HepG2 (cell line): ENCODE data around the gene APC2. TPM values are rescaled to one million over a fixed set of nuclear protein-coding genes. Genes with fewer than 3 reads are reported as not detected.
A peak's percentile ranks its signal among the peaks of the same experiment; 100 is the strongest.

Experiments used
- ATAC-seq: fragments of 200-7000 bp; cut with Tn5 transposase; 3 replicates; pipeline ENCODE4 v1.9.1; 2020; ENCODE audit warnings: mild to moderate bottlenecking, moderate library complexity
- BruUV-seq: library from RNA; stranded (reverse); fragments of 400-500 nt; replicated peaks from 2 replicates; lab custom pipeline; 2021; lab: Mats Ljungman, UMichigan
- CTCF ChIA-PET: fragments of 300-600 bp; formaldehyde crosslinking; extraction: SDS; loops from one replicate; lab custom pipeline; 2021; ENCODE audit warnings: low total read pairs, inconsistent platforms, low intra/inter-chr PET ratio; lab: Yijun Ruan, JAX
- POLR2A ChIA-PET: fragments of 350-600 bp; sonication (Branson Sonifier 250); formaldehyde crosslinking; loops from one replicate; lab custom pipeline; 2020; ENCODE audit warnings: antibody characterized with exemption, inconsistent platforms; lab: Yijun Ruan, JAX
- DNase-seq: peaks from one replicate; pipeline ENCODE4 v3.0.0-alpha.2; 2015; ENCODE audit warnings: low spot score
- FAIRE-seq: peaks from 3 replicates; lab custom pipeline; 2011; peaks lifted over from hg19 to GRCh38; lab: Jason Lieb, UNC
- H2AFZ ChIP-seq: one replicate; pipeline ENCODE4 v1.6.1; 2011; ENCODE audit warnings: low read length, inconsistent platforms
- H3K27ac ChIP-seq: fragments of 300-600 bp; 3 replicates; pipeline ENCODE4 v1.8.0; 2011; ENCODE audit warnings: mixed run types, mild to moderate bottlenecking, mixed read lengths, low read length, inconsistent platforms; ENCODE audit not compliant: insufficient read depth; ENCODE audit errors: extremely low read length
- H3K27me3 ChIP-seq, 2 experiments: fragments of 200-600 bp in 1 of 2; 2 replicates in 1 of 2; 3 replicates in 1 of 2; pipeline versions ENCODE4 v1.6.0 to v1.8.0; 2011; ENCODE audit warnings: low read length in 2 of 2, mild to moderate bottlenecking in 2 of 2, moderate library complexity in 2 of 2, inconsistent platforms in 1 of 2; ENCODE audit not compliant: insufficient read depth in 2 of 2, control insufficient read depth in 1 of 2
- H3K36me3 ChIP-seq, 2 experiments: fragments of 200-600 bp in 1 of 2; replicated peaks in 1 of 2; 2 replicates in 1 of 2; 3 replicates in 1 of 2; pipeline versions ENCODE4 v1.5.1 to v1.8.0; 2011; ENCODE audit warnings: low read length in 2 of 2, inconsistent platforms in 1 of 2; ENCODE audit not compliant: insufficient read depth in 2 of 2, control insufficient read depth in 1 of 2
- H3K4me1 ChIP-seq: 2 replicates; pipeline ENCODE4 v1.5.1; 2012; ENCODE audit warnings: low read length, inconsistent platforms; ENCODE audit not compliant: insufficient read depth
- H3K4me2 ChIP-seq: 2 replicates; pipeline ENCODE4 v1.6.0; 2011; ENCODE audit warnings: low read depth, low read length, inconsistent platforms
- H3K4me3 ChIP-seq, 3 experiments: fragments of 200-600 bp in 1 of 3; sonication (generic), shearing (Covaris generic) in 1 of 3; replicated peaks in 1 of 3; 2 replicates each; pipeline ENCODE4 v1.5.1; 2011 to 2016; ENCODE audit warnings: low read length in 3 of 3, inconsistent platforms in 2 of 3, low read depth in 2 of 3, mild to moderate bottlenecking in 2 of 3, control low read depth in 1 of 3, mixed read lengths in 1 of 3; ENCODE audit not compliant: insufficient read depth in 1 of 3
- H3K79me2 ChIP-seq: one replicate; pipeline ENCODE4 v1.6.1; 2011; ENCODE audit warnings: low read length, inconsistent platforms; ENCODE audit not compliant: insufficient read depth
- H3K9ac ChIP-seq: 2 replicates; pipeline ENCODE4 v1.6.0; 2011; ENCODE audit warnings: mild to moderate bottlenecking, low read depth, low read length, inconsistent platforms; ENCODE audit not compliant: insufficient read depth
- H3K9me3 ChIP-seq: 2 replicates; pipeline ENCODE4 v1.5.1; 2012; ENCODE audit warnings: mild to moderate bottlenecking, low read length
- H4K20me1 ChIP-seq: 2 replicates; pipeline ENCODE4 v1.6.0; 2011; ENCODE audit warnings: inconsistent platforms, mild to moderate bottlenecking, low read length, moderate library complexity; ENCODE audit not compliant: insufficient read depth
- ATF5 ChIP-seq: sonication (generic); formaldehyde crosslinking; IDR thresholded peaks from 2 replicates; pipeline ENCODE4 v1.4.0; 2020; ENCODE audit warnings: mild to moderate bottlenecking, low read depth, missing genetic modification reagents
- FOXA1 ChIP-seq, 2 experiments: fragments of 450-650 bp in 1 of 2; sonication (generic) in 1 of 2; formaldehyde crosslinking in 1 of 2; IDR thresholded peaks; 2 replicates each; pipeline versions ENCODE4 v1.4.0 to v1.6.1; 2016 to 2020; ENCODE audit warnings: missing genetic modification reagents in 1 of 2
- MIER3 ChIP-seq: IDR thresholded peaks from 2 replicates; pipeline ENCODE4 v1.6.1; 2016; ENCODE audit warnings: missing compliant biosample characterization, borderline replicate concordance
- MTA3 ChIP-seq: sonication (generic); formaldehyde crosslinking; IDR thresholded peaks from 2 replicates; pipeline ENCODE4 v1.4.0; 2020; ENCODE audit warnings: missing genetic modification reagents
- RAD21 ChIP-seq: fragments of 450-650 bp; formaldehyde crosslinking; IDR thresholded peaks from 2 replicates; pipeline ENCODE4 v1.5.0; 2020; ENCODE audit warnings: mild to moderate bottlenecking
- RBM22 ChIP-seq: fragments of 200-400 bp; formaldehyde crosslinking; optimal IDR thresholded peaks from 2 replicates; pipeline ENCODE3; 2017; ENCODE audit warnings: mild to moderate bottlenecking, low read length, moderate library complexity
- SALL1 ChIP-seq: sonication (generic); formaldehyde crosslinking; IDR thresholded peaks from 2 replicates; pipeline ENCODE4 v1.8.0; 2022; ENCODE audit warnings: mild to moderate bottlenecking, missing genetic modification reagents
- ZBTB33 ChIP-seq: sonication (generic); formaldehyde crosslinking; IDR thresholded peaks from 2 replicates; pipeline ENCODE4 v1.4.0; 2020; ENCODE audit warnings: missing genetic modification reagents
- ZKSCAN1 ChIP-seq: fragments of 150-350 bp; IDR thresholded peaks from 2 replicates; pipeline ENCODE4 v1.6.1; 2014; ENCODE audit warnings: low read length
- ZNF230 ChIP-seq: sonication (generic); formaldehyde crosslinking; IDR thresholded peaks from 2 replicates; pipeline ENCODE4 v1.4.0; 2020; ENCODE audit warnings: mild to moderate bottlenecking, missing genetic modification reagents
- ZNF234 ChIP-seq: sonication (generic); formaldehyde crosslinking; conservative IDR thresholded peaks from 2 replicates; pipeline ENCODE4 v1.5.1; 2020; ENCODE audit warnings: mild to moderate bottlenecking, missing genetic modification reagents
- ZNF512 ChIP-seq: sonication (generic); formaldehyde crosslinking; IDR thresholded peaks from 2 replicates; pipeline ENCODE4 v1.4.0; 2020; ENCODE audit warnings: mild to moderate bottlenecking, missing genetic modification reagents
- ZNF589 ChIP-seq: sonication (generic); formaldehyde crosslinking; conservative IDR thresholded peaks from 2 replicates; pipeline ENCODE4 v1.8.0; 2022; ENCODE audit warnings: mild to moderate bottlenecking, moderate library complexity, missing genetic modification reagents
- ZNF644 ChIP-seq: IDR thresholded peaks from 2 replicates; pipeline ENCODE4 v1.6.1; 2016; ENCODE audit warnings: low read depth
- WGBS: methylation state at CpG from one replicate; pipeline ENCODE4 v1.1.6; 2017; ENCODE audit warnings: low lambda C conversion rate; 5-methylcytosine and 5-hydroxymethylcytosine counted together
- in situ Hi-C: cut with HindIII; loops from 2 replicates; pipeline ENCODE4 v1.10.0; 2017; ENCODE audit warnings: low pct_unique_long_range_greater_than_20kb; ENCODE audit not compliant: extremely low pct_ligation_motif_present
- intact Hi-C: fragments of 100-400 bp; cut with micrococcal nuclease; formaldehyde crosslinking; loops from one replicate; pipeline ENCODE4 v1.10.0; 2022; ENCODE audit not compliant: unreplicated experiment
- polyA plus RNA-seq, 8 experiments: library from polyadenylated mRNA; depleted of rRNA in 3 of 8; stranded (reverse) in 7 of 8; unstranded in 1 of 8; fragments of >200 nt; fragmentation: Illumina TruSeq in 4 of 8; extraction: Trizol in 4 of 8; gene quantifications; 2 replicates each; pipeline versions ENCODE4 v1.2.1 to v1.2.3, GENCODE V29; 2011 to 2016; ENCODE audit warnings: low read depth in 4 of 8, missing spikeins in 1 of 8, mixed read lengths in 1 of 8; ENCODE audit not compliant: insufficient read depth in 1 of 8
- total RNA-seq, 5 experiments: library from RNA; depleted of rRNA; stranded (reverse); fragments of >200 nt; fragmentation: Illumina TruSeq; extraction: Trizol; gene quantifications; 2 replicates each; pipeline ENCODE4 v1.2.3, GENCODE V29; 2016; ENCODE audit warnings: low read depth in 1 of 5

APC2 gene
- total and polyA plus RNA-seq, 2 of the 13 experiments (the other 11 are each of a cell fraction or from before 2014, with no cell fraction given), result 0.08 to 0.22 TPM

- Histone ChIP-seq H3K27ac (no peak overlapping the region), H3K79me2 (peaks cover 23% of the 10 kb centered on the region), H3K9me3 (no peaks in the 10 kb centered on the region), H2AFZ (no peak overlapping the region), H4K20me1 (peaks cover 17% of the 10 kb centered on the region), H3K27me3 (no peaks in the 10 kb centered on the region), H3K4me1 (peaks cover 21% of the 10 kb centered on the region), H3K4me3 (no peak overlapping the region), H3K4me2 (no peak overlapping the region), H3K36me3 (peaks cover 21 to 45% of the 10 kb centered on the region in 2 experiments), H3K9ac (no peak overlapping the region)
- ChIA-PET POLR2A (interaction anchor here (1.2 to 1.5 kb wide), 2 partner anchors 26 to 167 kb away, joined by 3 to 4 read pairs; partner anchors contain the start of gene CIRBP), CTCF (no interaction called here)
- 93% methylated on average over 21 of the region's 21 CpGs for WGBS
- no peak for ATAC-seq
- BruUV-seq, result no TSS peak
- intact Hi-C loops, result no loop called here
- no peak for DNase-seq
- in situ Hi-C loops, result no loop called here
- TF ChIP-seq RAD21 (CRISPR knock-in tag) (no peak), RBM22 (peak; percentile 82), ZNF230 (CRISPR knock-in tag) (no peak)
- FAIRE-seq, result no peak
Measured at GRCh38 chr19:1435378-1435989, 14.4 kb upstream of the APC2 start.

- in situ Hi-C loops, result no loop called here
- ATAC-seq, result no peak
- no TSS peak for BruUV-seq
- Histone ChIP-seq H3K79me2 (peaks cover 31% of the 10 kb centered on the region), H3K27me3 (no peaks in the 10 kb centered on the region), H2AFZ (no peak overlapping the region), H3K4me1 (peaks cover 30% of the 10 kb centered on the region), H3K9me3 (no peaks in the 10 kb centered on the region), H3K4me3 (peak overlapping the region; percentile 11 to 87 (median 19); a peak in 3 of 6 replicates), H4K20me1 (peaks cover 34% of the 10 kb centered on the region), H3K27ac (peak overlapping the region; percentile 82), H3K4me2 (peak overlapping the region; percentile 75), H3K36me3 (peaks cover 23 to 53% of the 10 kb centered on the region in 2 experiments), H3K9ac (peak overlapping the region; percentile 61)
- 34% methylated on average over 8 of the region's 8 CpGs for WGBS
- ChIA-PET CTCF (interaction anchor here (1.2 kb wide), 1 partner anchor 75 kb away, joined by 4 read pairs; the partner anchor contains the start of gene ADAMTSL5), POLR2A (interaction anchor here (0.7 to 2.3 kb wide), 3 partner anchors 13 to 169 kb away, joined by 3 to 10 read pairs (median 4); partner anchors contain the start of gene CIRBP)
- intact Hi-C loops, result no loop called here
- no peak for DNase-seq
- FAIRE-seq, result no peak
- TF ChIP-seq ATF5, result no peak
- no peak for TF ChIP-seq MTA3
- 0 out of 2 replicates have a peak, but pooled peaks have one; percentile 11 for TF ChIP-seq ZNF234 (CRISPR knock-in tag)
- no peak for TF ChIP-seq ZKSCAN1
- no peak for TF ChIP-seq ZNF644 (CRISPR knock-in tag)
- no peak for TF ChIP-seq MIER3 (CRISPR knock-in tag)
- peak; percentile 75 for TF ChIP-seq ZBTB33 (CRISPR knock-in tag)
- TF ChIP-seq ZNF589 (CRISPR knock-in tag), result no peak
- 0 out of 2 replicates have a peak, but pooled peaks have one; percentile 1 for TF ChIP-seq ZNF512
- TF ChIP-seq FOXA1 (IDR thresholded peaks at IDR 0.05), result no peak
- no peak for TF ChIP-seq FOXA1 (CRISPR knock-in tag; IDR thresholded peaks at IDR 0.05)
- no peak for TF ChIP-seq SALL1 (CRISPR knock-in tag)
Measured at GRCh38 chr19:1437609-1438008, 12.3 kb upstream of the APC2 start.
